ENCODE measurements around the gene HSPA5. TPM values are rescaled to one million over a fixed set of nuclear protein-coding genes. Genes with fewer than 3 reads are reported as not detected.

Gene HSPA5
- total RNA-seq = 191 and 214 TPM in 2 replicates

DNA sequence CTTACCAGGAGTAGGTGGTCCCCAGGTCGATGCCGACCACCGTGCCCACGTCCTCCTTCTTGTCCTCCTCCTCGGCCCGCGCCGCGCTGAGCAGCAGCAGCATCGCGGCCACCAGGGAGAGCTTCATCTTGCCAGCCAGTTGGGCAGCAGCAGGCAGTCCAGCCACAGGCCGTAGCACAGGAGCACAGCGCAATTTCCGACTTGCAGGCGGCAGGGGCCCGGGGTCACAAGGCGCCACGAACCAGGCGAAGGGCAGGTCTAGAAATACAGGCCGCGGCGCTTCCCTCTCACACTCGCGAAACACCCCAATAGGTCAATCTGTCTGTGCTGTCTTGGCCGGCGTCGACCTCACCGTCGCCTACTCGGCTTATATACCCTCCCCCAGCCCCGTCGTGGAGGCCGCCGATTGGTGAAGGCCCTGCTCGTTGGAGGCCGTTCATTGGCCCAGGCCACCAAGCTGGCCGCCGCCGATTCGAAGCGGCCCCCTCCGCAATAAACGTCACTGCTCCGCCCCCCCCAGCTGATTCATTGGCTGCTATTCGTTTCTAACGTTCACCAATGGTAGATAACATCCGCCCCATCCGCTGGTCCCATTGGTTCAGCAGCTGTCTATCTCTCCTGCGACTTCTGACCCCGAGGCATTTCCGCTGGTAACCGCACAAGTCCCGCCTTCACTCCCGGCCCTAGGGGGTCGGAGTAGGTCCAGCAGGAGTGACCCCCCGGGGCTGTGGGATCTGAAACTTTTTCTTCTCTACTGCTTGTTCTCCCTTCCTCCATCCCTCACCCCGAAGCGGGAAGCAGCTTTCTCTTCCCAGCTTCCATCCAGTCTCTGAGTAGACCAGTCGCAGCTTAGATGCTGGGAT, at the start of gene HSPA5:
TSS of gene HSPA5 (minus strand) at position 344 of the 863 bp plus-strand sequence. CDS start at position 127, 217 bp downstream.

GRCh38 chr9:125261501-125262293, 20.6 kb upstream of the HSPA5 start, which contains the start of gene GAPVD1:
Gene GAPVD1 (plus strand): TSS chr9:125261826. CDS start chr9:125298922, 37,096 bp downstream.

GRCh38 chr9:125200216-125201047, 40.7 kb downstream of the HSPA5 start, which contains the start of gene RABEPK:
Gene RABEPK (plus strand): TSS chr9:125200542. CDS start chr9:125203014, 2,472 bp downstream.

GRCh38 chr9:125189361-125190289, 51.5 kb downstream of the HSPA5 start, which contains the start of gene PPP6C:
Gene PPP6C (minus strand): TSS chr9:125189803. CDS start chr9:125189718, 85 bp downstream.

Other genes with a start within 250 kb of the HSPA5 start
- gene SCAI, start 97.8 kb downstream of the HSPA5 start, total RNA-seq = 4.8 and 6.7 TPM in 2 replicates
- gene PPP6C, start 51.5 kb downstream of the HSPA5 start, total RNA-seq = 9.0 and 9.4 TPM in 2 replicates
- gene RABEPK, start 40.8 kb downstream of the HSPA5 start, total RNA-seq = 40.5 and 41.2 TPM in 2 replicates
- gene GAPVD1, start 20.5 kb upstream of the HSPA5 start, total RNA-seq = 34.1 and 36.1 TPM in 2 replicates

All from smooth muscle cell of bladder (primary cell).